ENCODE measurements around the gene ZNF418. TPM values are rescaled to one million over a fixed set of nuclear protein-coding genes. Genes with fewer than 3 reads are reported as not detected.

ZNF418 gene
- 10 to 100 TPM; 19.0 to 21.9 (median 19.5) TPM for polyA plus RNA-seq (ENCODE audit: insufficient read length in 4 of 4)

DNA sequence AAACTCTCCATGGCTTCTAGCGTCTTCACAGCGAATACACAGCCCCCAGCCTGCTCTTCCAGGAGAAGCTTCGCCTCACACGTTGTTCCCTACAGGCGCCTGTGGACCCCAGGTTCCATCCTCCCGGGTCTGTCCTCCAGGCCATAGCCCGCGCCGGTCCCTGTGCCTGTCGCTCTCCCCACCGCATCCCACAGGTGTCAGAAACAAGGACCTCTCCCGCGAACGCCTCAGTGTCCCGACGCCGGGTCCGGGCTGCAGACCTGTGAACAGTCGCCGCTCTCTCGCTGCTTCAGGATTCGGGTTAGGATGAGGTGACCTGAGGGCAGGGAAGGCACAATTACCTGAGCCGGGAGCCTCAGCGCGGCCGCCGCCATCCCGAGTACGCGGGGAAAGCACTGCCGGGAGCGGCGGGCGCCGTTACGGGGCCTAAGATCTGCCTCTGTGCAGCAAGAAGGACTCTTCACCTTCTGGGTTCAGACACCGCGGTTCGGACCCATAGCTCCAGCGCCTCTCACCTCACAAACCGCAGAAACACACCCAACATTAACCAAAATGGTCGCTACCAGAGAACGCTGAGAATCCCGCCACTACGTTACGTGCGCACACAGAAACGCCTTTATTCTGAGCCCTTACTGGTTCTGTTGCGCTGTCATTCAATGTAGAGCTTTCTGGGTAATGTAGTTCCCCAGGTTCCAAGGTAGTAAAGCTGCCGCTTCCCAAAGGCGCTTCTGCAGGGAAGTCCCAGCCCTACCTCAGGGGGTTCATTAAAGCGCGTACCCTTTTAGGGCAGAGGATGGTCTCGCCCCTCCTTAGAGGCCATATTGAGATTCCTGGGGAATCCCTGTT, at the start of gene ZNF418:
ZNF418 (minus strand) TSS at position 583 of the 846 bp plus-strand sequence. CDS start 1,580 bp downstream, outside the sequence.
- peak; percentile 60 to 80 (median 74) for DNase-seq (ENCODE audit: low read depth in 4 of 4, low spot score in 3 of 4)

GRCh38 chr19:57978586-57979289, 43.5 kb upstream of the ZNF418 start:
- DNase-seq (ENCODE audit: low read depth in 4 of 4, low spot score in 3 of 4) = no peak

DNA sequence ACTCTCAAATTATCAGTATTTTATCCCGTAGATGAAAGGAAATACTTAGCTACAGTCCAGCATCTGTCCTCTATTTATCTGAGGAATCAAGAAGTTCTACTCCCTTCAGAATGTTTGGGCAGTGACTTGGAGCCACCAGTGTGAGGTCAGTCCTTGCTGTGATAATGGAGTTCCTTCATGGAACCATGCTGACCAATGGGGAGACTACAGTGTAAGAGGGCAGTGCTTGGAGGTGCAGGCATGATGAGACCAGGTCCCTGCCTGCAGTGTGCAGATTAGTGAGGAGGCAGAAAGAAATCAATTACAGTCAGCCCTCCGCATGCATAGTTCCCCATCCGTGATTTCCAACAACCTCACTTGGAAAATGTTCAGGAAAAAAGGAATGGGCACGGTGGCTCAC, 39.2 kb upstream of the ZNF418 start, which contains the start of gene C19orf18:
C19orf18 (minus strand) TSS at position 101 of the 400 bp plus-strand sequence. CDS start 102 bp downstream, outside the sequence.
- DNase-seq (ENCODE audit: low read depth in 4 of 4, low spot score in 3 of 4) = no peak

GRCh38 chr19:57964761-57965160, 29.6 kb upstream of the ZNF418 start:
- no peak for DNase-seq (ENCODE audit: low read depth in 4 of 4, low spot score in 3 of 4)

- DNase-seq (ENCODE audit: low read depth in 4 of 4, low spot score in 3 of 4) = no peak
Observed at GRCh38 chr19:57961785-57962184, 26.6 kb upstream of the ZNF418 start.

DNA sequence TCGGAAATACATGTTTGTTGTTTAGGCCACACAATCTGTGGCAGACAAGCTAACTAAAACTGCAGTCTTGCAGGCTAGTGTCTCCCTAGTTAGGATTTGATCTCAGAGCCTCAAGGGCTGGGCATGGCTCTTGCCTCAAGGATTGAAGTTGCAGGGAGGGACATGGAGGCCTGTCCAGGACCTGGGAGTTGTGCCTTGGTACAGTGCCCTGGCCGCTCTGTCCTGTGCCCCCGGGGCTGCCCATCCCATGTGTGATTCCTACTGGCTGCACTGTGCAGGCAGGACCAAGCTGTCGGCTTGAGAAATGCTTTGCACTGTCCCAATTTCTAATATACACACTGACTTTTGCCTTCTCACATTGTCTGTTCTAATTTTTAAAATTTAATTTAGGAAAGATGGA, 19.8 kb upstream of the ZNF418 start:
- no peak for DNase-seq (ENCODE audit: low read depth in 4 of 4, low spot score in 3 of 4)

GRCh38 chr19:57949702-57950101, 14.5 kb upstream of the ZNF418 start:
- DNase-seq (ENCODE audit: low read depth in 4 of 4, low spot score in 3 of 4) = no peak

DNA sequence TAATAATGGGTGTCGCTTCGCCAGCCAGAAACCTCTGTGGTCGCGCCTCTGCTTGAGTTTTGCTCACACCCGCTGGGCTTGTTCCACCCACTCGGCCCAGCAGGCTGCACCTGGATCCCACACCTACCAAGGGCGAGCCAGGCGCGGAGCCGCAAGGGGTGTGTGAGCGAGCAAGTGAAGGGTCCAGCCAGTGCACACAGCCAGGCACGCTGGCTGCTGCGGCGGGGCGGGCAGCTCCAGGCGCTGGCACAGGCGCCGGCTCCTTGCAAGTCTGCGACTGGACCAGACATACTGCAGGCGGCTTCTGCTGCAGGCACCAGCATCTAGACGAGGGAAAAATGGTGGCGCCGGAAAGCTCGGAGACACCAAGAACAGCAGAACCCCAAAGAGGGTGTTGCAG, 14.1 kb upstream of the ZNF418 start:
- DNase-seq (ENCODE audit: low read depth in 4 of 4, low spot score in 3 of 4) = no peak

DNA sequence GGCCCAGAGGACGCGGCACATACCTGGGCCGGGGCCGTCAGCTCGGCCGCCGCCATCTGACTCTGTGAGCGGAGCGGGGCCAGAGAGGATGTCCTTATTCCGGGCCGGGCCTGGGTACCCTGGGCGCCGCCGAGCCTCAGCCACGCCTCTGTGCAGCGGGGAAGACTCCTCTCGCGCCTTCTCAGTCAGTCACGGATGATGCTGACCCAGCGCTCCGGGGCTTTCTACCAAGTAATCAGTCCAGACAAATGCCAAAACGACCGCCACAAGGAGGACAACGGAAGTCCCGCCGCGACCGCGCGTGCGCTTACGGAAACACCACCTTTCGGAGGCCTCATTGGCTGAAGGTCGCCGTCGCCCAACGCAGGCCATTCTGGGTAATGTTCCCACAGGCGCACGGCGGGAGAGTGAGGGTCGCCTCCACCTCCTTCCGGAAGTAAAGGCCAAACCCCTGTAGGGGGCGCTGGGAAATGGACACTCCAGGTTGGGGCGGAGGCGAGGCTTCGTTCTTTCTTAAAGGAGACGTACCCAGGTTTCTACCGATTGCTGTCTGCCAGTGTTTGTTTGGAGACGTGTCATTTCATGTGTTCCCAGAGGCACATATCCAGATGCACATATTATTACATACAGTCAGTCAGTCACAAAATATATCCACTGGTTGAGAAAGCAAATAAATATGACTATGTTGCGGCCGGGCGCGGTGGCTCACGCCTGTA, 12.4 kb upstream of the ZNF418 start, which contains the start of gene ZNF256:
ZNF256 (minus strand) TSS at position 288 of the 716 bp plus-strand sequence; CDS start at position 56, 232 bp downstream.
- DNase-seq (ENCODE audit: low read depth in 4 of 4, low spot score in 3 of 4) = peak; percentile 87 to 97 (median 94)

- no peak for DNase-seq (ENCODE audit: low read depth in 4 of 4, low spot score in 3 of 4)
Observed at GRCh38 chr19:57947088-57947418, 11.9 kb upstream of the ZNF418 start.

- no peak for DNase-seq (ENCODE audit: low read depth in 4 of 4, low spot score in 3 of 4)
Observed at GRCh38 chr19:57946316-57946715, 11.1 kb upstream of the ZNF418 start.

DNA sequence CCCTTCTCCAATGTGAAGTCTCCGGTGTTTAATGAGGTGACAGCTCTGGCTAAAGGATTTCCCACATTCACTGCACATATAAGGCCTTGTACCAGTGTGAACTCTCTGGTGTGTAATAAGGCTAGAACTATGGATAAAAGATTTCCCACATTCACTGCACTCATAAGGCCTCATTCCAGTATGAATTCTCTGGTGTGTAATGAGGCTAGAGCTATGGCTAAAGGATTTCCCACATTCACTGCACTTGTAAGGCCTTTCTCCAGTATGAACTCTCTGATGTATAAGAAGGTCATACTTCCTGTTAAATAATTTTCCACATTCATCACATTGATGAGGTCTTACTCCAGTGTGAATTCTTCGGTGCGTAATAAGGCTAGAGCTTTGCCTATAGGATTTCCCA, 6.4 kb upstream of the ZNF418 start:
- DNase-seq (ENCODE audit: low read depth in 4 of 4, low spot score in 3 of 4) = no peak

DNA sequence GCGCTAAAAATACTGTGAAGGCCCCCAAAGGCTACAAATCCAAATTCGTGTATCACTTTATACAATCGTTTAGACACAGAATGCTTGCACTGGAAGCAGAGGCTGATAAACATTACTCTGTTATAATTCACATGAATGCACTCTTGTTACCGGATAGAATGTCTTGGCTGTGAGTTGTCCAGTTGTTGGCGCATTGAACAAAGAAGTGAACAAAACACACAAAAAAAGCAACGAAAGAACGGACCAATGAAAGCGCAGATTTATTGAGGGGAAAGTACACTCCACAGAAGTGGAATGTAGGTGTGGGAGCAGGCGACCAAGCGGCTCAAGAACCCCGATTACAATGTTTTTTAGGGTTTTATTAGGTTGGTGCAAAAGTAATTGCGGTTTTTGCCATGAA, 529 bp upstream of the ZNF418 start:
- no peak for DNase-seq (ENCODE audit: low read depth in 4 of 4, low spot score in 3 of 4)

- no peak for DNase-seq (ENCODE audit: low read depth in 4 of 4, low spot score in 3 of 4)
Observed at GRCh38 chr19:57927587-57927986, 7.6 kb downstream of the ZNF418 start.

- peak; percentile 74 to 94 (median 89) for DNase-seq (ENCODE audit: low read depth in 4 of 4, low spot score in 3 of 4)
Observed at GRCh38 chr19:57916168-57916995, 18.8 kb downstream of the ZNF418 start, which contains the start of gene ZNF417. ZNF417 (minus strand) TSS chr19:57916592; CDS start chr19:57916411, 181 bp downstream.

DNA sequence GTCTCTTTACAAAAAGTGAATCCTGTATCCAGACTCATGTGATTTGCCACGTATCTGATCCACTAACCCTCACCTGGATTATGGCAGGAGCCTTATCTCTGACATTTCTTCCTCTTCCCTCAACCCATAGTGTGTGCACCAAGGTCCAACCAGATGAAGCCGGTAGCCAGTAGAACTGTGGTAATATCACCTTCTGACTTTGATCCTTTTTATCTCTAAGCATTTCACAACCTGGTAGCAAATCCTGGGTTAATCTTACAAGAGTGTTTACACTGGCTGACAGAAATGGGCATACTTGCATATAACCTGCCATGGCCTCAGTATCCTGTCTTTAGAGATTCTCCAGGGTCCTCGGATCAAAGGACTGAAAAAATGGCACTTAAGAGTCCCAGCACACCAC, 20.7 kb downstream of the ZNF418 start:
- DNase-seq (ENCODE audit: low read depth in 4 of 4, low spot score in 3 of 4) = no peak

DNA sequence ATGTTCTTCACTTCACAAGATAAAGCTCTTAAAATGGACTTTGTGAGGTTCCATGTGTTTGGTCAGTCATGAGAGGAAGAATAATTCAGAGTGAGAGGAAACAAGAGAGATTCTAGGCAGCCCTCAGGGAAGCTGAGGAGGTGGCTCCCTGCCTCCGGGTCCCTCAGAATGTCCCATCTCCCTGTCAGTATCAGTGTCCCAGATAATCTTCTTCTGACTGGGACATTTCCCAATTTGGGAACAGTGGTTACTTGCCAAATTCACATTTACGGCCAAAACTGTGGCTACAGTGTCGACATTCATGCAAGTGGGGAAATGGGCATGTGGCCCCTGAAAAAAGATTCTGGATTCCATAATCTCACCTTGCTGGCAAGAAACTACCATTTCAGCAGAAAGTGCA, 27.8 kb downstream of the ZNF418 start:
- DNase-seq (ENCODE audit: low read depth in 4 of 4, low spot score in 3 of 4) = no peak

DNA sequence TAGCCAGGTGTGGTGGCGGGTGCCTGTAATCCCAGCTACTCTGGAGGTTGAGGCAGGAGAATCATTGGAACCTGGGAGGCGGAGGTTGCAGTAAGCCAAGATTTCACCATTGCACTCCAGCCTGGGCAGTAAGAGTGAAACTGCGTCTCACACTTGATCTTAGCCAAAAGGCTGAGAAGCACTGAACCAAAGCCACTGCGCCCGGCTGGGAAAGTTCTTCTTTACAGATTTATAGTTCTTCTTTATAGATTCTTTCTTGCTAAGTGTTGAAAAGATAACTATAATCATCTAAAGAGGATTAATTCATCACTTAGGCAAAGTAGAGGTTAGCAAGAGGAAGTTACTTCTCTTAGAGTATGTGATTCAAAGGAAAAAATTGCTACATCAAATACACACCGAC, 29.9 kb downstream of the ZNF418 start:
- no peak for DNase-seq (ENCODE audit: low read depth in 4 of 4, low spot score in 3 of 4)

GRCh38 chr19:57903618-57904184, 31.5 kb downstream of the ZNF418 start:
- DNase-seq (ENCODE audit: low read depth in 4 of 4, low spot score in 3 of 4) = no peak

GRCh38 chr19:57900311-57900710, 34.9 kb downstream of the ZNF418 start:
- DNase-seq (ENCODE audit: low read depth in 4 of 4, low spot score in 3 of 4) = no peak

Measured in right renal pelvis (tissue), 4 donors.